AG09319 (cell line): Measurements from ENCODE around the gene SELENOO.

ENCODE experiments used
- DNase-seq: peaks from one replicate; pipeline ENCODE4 v3.0.0-alpha.2; 2010; ENCODE audit warnings: low read depth; ENCODE audit errors: extremely low read depth
- CTCF ChIP-seq: IDR thresholded peaks from 2 replicates; pipeline ENCODE4 v1.5.1; 2011; ENCODE audit warnings: low read depth, mild to moderate bottlenecking, inconsistent platforms, low read length, moderate library complexity

Gene SELENOO

DNA sequence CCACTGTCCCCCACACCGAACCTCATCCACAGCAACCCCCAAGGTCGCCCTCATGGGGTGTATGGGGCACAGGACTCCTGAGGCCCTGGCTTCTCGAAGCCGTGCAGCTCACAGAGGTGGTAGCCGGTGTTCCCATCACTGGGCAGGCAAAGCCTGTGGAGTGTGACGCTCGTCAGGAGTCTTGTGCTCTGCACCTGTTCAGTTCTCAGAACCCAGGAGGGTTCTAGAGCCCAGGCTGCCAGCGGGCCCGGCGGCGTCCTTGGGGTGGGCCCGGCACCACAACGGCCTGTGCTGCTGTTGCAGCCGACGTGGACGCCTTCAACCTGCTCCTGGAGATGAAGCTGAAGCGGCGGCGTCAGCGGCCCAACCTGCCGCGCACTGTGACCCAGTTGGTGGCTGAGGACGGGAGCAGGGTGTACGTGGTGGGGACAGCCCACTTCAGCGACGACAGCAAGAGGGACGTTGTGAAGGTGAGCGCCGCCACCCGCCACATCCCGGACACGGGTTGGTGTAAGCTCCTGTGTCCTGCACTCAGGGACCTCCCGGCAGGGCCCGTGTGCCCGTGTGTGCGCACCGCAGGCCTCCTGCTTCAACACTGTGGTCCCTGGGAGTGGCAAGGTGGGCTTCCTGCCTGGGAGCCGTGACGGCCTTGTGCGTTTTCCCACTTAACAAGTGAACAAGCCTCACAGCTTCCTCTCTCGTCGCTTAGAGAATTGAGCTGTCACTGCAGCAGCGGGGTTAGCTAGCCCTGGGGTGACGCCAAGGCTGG, 6.6 kb upstream of the SELENOO start:
- TF ChIP-seq CTCF, result no peak
- no peak for DNase-seq

DNA sequence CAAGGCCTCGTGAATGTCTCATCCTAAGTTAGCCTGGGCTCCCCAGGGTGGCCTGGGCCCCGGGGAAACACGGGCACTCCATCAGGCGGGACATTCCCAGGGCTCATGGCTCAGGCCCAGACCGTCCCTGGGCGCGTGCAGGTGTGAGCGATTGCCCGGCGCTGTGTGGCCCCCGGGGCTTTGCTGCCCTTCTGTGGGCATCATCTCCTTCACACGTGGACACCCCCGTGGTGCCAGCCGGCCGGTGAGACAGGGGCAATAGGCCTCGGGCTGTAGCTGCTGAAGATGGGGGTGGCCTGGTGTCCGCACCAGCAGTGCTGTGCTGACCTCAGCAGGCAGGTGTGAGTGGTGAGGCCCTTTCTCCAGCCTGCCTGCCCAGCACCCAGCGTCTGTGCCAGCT, 4.6 kb upstream of the SELENOO start:
- TF ChIP-seq CTCF, result no peak
- DNase-seq, result no peak

DNA sequence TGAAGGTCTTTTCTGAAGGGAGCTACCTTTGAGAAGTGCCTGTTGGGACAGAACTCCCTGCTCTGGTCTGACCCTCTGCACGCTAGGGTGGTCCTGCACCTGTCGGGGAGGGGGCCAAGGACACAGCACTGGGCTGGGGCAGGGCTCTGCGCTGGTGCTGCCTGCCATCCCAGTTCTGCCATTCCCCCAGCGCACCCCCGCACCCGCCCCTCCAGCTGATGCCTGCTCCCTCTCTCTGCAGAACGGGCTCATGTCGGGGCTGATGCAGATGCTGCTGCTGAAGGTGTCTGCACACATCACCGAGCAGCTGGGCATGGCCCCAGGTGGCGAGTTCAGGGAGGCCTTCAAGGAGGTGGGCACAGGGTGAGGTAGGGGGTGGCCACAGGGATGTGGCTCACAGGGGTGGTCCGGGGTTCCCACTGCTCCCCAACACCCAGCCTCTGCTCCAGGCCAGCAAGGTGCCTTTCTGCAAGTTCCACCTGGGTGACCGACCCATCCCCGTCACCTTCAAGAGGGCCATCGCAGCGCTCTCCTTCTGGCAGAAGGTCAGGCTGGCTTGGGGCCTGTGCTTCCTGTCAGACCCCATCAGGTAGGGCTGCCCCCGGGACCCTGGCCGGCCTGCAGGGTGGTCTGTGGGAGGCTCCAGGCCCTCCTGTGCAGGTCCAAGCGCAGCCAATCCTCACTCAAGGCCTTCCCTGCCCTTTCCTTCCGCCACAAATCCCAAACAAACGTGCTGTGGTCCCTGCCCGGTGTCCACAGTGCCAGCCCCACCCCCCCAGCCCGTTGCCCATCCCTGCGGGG, 3.6 kb upstream of the SELENOO start:
- DNase-seq, result no peak
- TF ChIP-seq CTCF, result no peak

GRCh38 chr22:50197856-50198623, 2.8 kb upstream of the SELENOO start:
- no peak for DNase-seq

DNA sequence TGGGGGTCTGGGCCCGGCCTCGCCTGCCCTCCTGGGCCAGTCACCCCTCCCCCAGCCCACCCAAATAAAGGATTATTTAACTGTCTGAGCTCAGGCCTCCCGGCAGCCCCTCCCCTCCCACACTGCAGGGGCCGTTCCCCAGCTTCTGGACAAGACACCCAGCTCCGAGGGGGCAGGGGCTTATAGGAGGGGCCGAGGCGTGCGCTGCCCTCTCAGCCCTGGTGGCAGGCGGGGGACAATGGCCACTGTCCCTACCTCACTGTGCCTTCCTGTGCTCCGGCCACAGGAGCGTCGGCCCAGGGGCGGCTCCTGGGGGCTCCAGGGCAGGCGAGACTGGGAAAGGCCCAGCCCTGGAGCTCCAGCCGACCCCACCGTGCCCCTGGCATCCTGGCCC, 2.2 kb upstream of the SELENOO start:
- no peak for DNase-seq
- no peak for TF ChIP-seq CTCF

More at GRCh38 chr22:50197856-50198623, 2.8 kb upstream of the SELENOO start:
- no peak for TF ChIP-seq CTCF

- DNase-seq, result no peak
- no peak for TF ChIP-seq CTCF
Observed at GRCh38 chr22:50199251-50199721, 1.5 kb upstream of the SELENOO start.
